Sigmoid colon (tissue), 4 donors: ENCODE data around the gene ADNP2.

Experiments
- POLR2A ChIP-seq, 2 donors: fragments of 450-650 bp; IDR thresholded peaks; one replicate each; pipeline ENCODE4 v1.6.1; 2016; ENCODE audit warnings: antibody characterized with exemption in 2 of 2, mild to moderate bottlenecking in 2 of 2, moderate library complexity in 2 of 2
- POLR2AphosphoS5 ChIP-seq, 4 donors: sonication (generic); formaldehyde crosslinking; IDR thresholded peaks; one replicate each; pipeline ENCODE4 v1.6.1; 2017; ENCODE audit warnings: antibody characterized with exemption in 4 of 4
- TF ChIP-seq, protein P1 (sequence below), 4 experiments: fragments of 450-650 bp in 3 of 4; fragments of 200-600 bp in 1 of 4; IDR thresholded peaks; one replicate each; pipeline ENCODE4 v1.5.1; 2016 to 2019; ENCODE audit warnings: antibody characterized with exemption in 4 of 4, mild to moderate bottlenecking in 3 of 4, moderate library complexity in 2 of 4

GRCh38 chr18:80159713-80160636, 50.9 kb downstream of the ADNP2 start:
- TF ChIP-seq, protein P1, sequence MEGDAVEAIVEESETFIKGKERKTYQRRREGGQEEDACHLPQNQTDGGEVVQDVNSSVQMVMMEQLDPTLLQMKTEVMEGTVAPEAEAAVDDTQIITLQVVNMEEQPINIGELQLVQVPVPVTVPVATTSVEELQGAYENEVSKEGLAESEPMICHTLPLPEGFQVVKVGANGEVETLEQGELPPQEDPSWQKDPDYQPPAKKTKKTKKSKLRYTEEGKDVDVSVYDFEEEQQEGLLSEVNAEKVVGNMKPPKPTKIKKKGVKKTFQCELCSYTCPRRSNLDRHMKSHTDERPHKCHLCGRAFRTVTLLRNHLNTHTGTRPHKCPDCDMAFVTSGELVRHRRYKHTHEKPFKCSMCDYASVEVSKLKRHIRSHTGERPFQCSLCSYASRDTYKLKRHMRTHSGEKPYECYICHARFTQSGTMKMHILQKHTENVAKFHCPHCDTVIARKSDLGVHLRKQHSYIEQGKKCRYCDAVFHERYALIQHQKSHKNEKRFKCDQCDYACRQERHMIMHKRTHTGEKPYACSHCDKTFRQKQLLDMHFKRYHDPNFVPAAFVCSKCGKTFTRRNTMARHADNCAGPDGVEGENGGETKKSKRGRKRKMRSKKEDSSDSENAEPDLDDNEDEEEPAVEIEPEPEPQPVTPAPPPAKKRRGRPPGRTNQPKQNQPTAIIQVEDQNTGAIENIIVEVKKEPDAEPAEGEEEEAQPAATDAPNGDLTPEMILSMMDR (IDR thresholded peaks at IDR 0.05) = peak in 2 of 4 experiments; percentile 39 to 58
- TF ChIP-seq POLR2A (IDR thresholded peaks at IDR 0.05) = no peak
- no peak for TF ChIP-seq POLR2AphosphoS5 (IDR thresholded peaks at IDR 0.05)
